Epithelial cell of proximal tubule (primary cell): ENCODE data around the gene CDC27. TPM values are rescaled to one million over a fixed set of nuclear protein-coding genes. Genes with fewer than 3 reads are reported as not detected.
A peak's percentile ranks its signal among the peaks of the same experiment; 100 is the strongest.

ENCODE experiments used
- DNase-seq: peaks from one replicate; pipeline ENCODE4 v3.0.0-alpha.2; 2011; ENCODE audit warnings: low read depth
- H3K4me3 ChIP-seq: 2 replicates; pipeline ENCODE4 v1.5.1; 2011; ENCODE audit warnings: low read depth, mild to moderate bottlenecking, low read length
- total RNA-seq: library from RNA; depleted of rRNA; stranded (reverse); fragments of >200 nt; gene quantifications from 2 replicates; pipeline ENCODE4 v1.2.3, GENCODE V29; 2015
- TF ChIP-seq, protein P1 (sequence below): conservative IDR thresholded peaks from 2 replicates; pipeline ENCODE4 v1.5.1; 2012; ENCODE audit warnings: low read depth, mild to moderate bottlenecking, low read length

Gene CDC27
- total RNA-seq, 1 donor from 2014 or later = 28.1 TPM

DNA sequence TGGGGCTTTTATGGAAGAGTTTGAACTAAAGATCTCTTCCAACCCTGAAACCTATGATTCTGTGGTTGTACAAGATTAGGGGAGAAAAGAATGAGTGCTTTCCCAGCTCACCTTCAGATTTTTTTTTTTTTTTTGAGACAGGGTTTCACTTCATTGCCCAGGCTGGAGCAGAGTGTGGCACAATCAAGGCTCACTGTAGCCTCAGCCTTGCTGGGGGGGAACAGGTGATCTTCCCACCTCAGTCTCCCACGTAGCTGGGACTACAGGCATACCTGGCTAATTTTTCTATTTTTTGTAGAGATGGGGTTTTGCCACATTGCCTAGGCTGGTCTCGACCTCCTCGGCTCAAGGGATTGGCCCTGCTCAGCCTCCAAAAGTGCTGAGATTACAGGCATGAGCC is 42.8 kb upstream of the CDC27 start:
- DNase-seq = no peak
- H3K4me3 ChIP-seq = no peak overlapping the region
- TF ChIP-seq, protein P1, sequence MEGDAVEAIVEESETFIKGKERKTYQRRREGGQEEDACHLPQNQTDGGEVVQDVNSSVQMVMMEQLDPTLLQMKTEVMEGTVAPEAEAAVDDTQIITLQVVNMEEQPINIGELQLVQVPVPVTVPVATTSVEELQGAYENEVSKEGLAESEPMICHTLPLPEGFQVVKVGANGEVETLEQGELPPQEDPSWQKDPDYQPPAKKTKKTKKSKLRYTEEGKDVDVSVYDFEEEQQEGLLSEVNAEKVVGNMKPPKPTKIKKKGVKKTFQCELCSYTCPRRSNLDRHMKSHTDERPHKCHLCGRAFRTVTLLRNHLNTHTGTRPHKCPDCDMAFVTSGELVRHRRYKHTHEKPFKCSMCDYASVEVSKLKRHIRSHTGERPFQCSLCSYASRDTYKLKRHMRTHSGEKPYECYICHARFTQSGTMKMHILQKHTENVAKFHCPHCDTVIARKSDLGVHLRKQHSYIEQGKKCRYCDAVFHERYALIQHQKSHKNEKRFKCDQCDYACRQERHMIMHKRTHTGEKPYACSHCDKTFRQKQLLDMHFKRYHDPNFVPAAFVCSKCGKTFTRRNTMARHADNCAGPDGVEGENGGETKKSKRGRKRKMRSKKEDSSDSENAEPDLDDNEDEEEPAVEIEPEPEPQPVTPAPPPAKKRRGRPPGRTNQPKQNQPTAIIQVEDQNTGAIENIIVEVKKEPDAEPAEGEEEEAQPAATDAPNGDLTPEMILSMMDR = no peak

DNA sequence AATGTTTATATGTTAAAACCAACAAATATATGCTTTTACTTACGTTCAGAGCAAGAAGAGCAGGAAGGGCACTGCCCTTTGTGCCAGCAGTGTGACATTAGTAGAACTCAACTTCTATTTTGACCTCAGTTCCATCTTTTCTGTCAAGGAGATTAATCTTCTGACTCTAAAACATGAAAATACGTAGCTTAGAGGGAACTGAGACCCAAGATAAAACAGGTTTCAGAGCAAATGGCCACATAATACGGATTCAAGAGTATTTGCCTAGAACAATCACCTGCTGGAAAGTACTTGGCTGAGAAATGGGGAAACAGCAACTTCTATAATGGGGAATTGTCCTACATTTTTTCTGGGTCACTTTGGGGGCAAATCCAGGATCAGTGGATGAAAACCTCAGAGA is 42.2 kb upstream of the CDC27 start:
- TF ChIP-seq, protein P1 = no peak
- H3K4me3 ChIP-seq = no peak overlapping the region

DNA sequence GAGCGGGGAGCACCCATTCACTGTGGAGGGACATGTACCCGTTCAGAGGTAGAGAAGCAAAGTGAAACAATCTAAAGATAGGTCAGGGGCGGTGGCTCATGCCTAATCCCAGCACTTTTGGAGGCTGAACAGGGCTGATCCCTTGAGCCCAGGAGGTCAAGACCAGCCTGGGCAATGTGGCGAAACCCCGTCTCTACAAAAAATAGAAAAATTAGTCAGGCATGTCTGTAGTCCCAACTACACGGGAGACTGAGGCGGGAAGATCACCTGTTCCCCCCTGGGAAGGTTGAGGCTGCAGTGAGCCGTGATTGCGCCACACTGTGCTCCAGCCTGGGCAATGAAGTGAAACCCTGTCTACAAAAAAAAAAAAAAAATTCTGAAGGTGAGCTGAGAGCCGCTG is 41.8 kb upstream of the CDC27 start:
- peak overlapping the region; percentile 22 for H3K4me3 ChIP-seq
- no peak for DNase-seq
- TF ChIP-seq, protein P1 = no peak

More for the DNA sequence above, 42.2 kb upstream of the CDC27 start:
- DNase-seq = no peak

GRCh38 chr17:47229535-47230443 is 40.7 kb upstream of the CDC27 start:
- TF ChIP-seq, protein P1 = peak; percentile 100
- DNase-seq = peak; percentile 88
- H3K4me3 ChIP-seq = peak overlapping the region; percentile 22

GRCh38 chr17:47227862-47228261 is 38.8 kb upstream of the CDC27 start:
- H3K4me3 ChIP-seq = no peak overlapping the region
- TF ChIP-seq, protein P1 = no peak

GRCh38 chr17:47225911-47226688 is 37.0 kb upstream of the CDC27 start:
- DNase-seq = no peak
- TF ChIP-seq, protein P1 = no peak
- H3K4me3 ChIP-seq = no peak overlapping the region

More at GRCh38 chr17:47227862-47228261, 38.8 kb upstream of the CDC27 start:
- DNase-seq = no peak
